T follicular helper cell (primary cell): ENCODE measurements around the gene HSPA9.

Source experiments
- DNase-seq: peaks from one replicate; pipeline ENCODE4 v3.0.0-alpha.2; 2020; ENCODE audit warnings: low read depth
- total RNA-seq, 2 experiments: gene quantifications; one replicate each; lab custom pipeline; 2026; lab: John Stamatoyannopoulos, UW

HSPA9 gene
- total RNA-seq: 320 to 1,325 reads per million in 2 experiments

GRCh38 chr5:138575194-138576015, at the start of gene HSPA9:
HSPA9 (minus strand) TSS chr5:138575401; CDS start chr5:138575318, 83 bp downstream.
- peak; percentile 96 for DNase-seq

GRCh38 chr5:138623053-138623452, 47.9 kb upstream of the HSPA9 start:
- no peak for DNase-seq

GRCh38 chr5:138622051-138622450, 46.9 kb upstream of the HSPA9 start:
- no peak for DNase-seq

- no peak for DNase-seq
Observed at GRCh38 chr5:138620663-138621224, 45.5 kb upstream of the HSPA9 start.

GRCh38 chr5:138616508-138616907, 41.3 kb upstream of the HSPA9 start:
- DNase-seq: no peak

- DNase-seq: no peak
Observed at GRCh38 chr5:138615461-138615860, 40.3 kb upstream of the HSPA9 start.

- DNase-seq: no peak
Observed at GRCh38 chr5:138611678-138612218, 36.5 kb upstream of the HSPA9 start.

- DNase-seq: no peak
Observed at GRCh38 chr5:138610918-138611677, 35.9 kb upstream of the HSPA9 start.

- DNase-seq: no peak
Observed at GRCh38 chr5:138610415-138610917, 35.3 kb upstream of the HSPA9 start.

GRCh38 chr5:138606378-138607064, 31.3 kb upstream of the HSPA9 start:
- DNase-seq: no peak

GRCh38 chr5:138605254-138605972, 30.2 kb upstream of the HSPA9 start:
- DNase-seq: no peak

- no peak for DNase-seq
Observed at GRCh38 chr5:138604176-138604785, 29.1 kb upstream of the HSPA9 start.

GRCh38 chr5:138603249-138603920, 28.2 kb upstream of the HSPA9 start:
- DNase-seq: no peak

- DNase-seq: no peak
Observed at GRCh38 chr5:138602371-138603000, 27.3 kb upstream of the HSPA9 start.

- DNase-seq: no peak
Observed at GRCh38 chr5:138601444-138601843, 26.2 kb upstream of the HSPA9 start.

- DNase-seq: no peak
Observed at GRCh38 chr5:138600446-138600845, 25.2 kb upstream of the HSPA9 start.

GRCh38 chr5:138597661-138598400, 22.6 kb upstream of the HSPA9 start:
- DNase-seq: no peak

- no peak for DNase-seq
Observed at GRCh38 chr5:138596105-138596881, 21.1 kb upstream of the HSPA9 start.
